LoVo (cell line): ENCODE data around the gene ZNF638.
A peak's percentile ranks its signal among the peaks of the same experiment; 100 is the strongest.

Source experiments
- DNase-seq: peaks from one replicate; pipeline ENCODE4 v3.0.0-alpha.2; 2016; ENCODE audit warnings: low spot score

Gene ZNF638

DNA sequence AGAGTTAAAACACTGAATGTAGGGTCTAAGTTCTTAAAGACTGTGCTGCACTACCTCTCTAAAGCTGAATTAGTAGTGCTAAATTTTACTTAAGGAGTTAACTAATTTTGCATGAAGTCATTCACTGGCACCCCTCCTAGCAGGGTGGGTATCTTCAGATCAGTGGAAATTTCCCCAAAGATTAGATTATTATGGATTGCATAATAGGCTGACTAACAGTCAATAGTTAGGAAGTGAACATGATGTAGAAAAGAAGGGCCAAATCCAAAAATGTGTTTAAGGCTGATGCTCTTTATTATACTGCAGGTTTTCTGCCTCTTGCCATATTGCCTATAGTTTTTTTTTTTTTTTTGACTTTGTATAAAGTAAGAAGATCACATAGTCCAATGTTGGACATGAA lies 5.2 kb downstream of the ZNF638 start:
- DNase-seq: no peak

DNA sequence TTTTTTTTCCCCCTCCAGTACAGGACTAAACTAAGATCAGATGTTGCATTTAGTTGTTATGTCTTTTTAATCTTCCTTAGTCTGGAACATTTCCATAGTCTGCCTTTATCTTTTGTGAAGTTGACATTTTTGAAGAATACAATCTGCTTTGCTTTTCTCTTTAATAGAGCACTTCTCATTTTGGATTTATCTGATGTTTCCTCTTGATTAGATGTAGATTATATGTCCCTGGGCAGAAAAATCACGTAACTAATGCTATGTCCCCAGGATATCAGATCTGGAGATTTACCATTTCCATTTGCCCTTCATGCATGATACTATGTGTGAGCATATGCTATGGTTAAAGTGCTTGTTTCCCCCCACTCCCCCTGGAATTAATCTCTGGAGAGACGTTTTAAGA lies 6.2 kb downstream of the ZNF638 start:
- DNase-seq: no peak

DNA sequence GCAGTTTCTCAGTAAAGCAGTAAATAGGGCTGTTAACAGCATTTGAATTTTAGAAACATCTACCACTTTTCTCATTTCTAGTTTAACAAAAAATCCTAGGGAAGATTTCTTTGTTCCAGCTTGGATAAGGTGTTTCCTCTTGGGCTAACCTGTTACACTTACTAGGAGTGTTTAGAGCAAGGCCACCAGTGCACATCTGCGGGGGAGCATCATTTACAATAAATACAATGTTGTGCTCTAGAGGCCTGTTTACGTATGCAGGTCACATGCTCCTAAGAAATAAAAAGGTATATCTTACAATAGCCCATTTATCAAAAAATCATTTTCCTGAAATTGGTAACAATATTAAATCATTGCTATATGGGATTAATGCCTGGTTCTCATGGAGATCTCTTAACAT lies 8.1 kb downstream of the ZNF638 start:
- no peak for DNase-seq

DNA sequence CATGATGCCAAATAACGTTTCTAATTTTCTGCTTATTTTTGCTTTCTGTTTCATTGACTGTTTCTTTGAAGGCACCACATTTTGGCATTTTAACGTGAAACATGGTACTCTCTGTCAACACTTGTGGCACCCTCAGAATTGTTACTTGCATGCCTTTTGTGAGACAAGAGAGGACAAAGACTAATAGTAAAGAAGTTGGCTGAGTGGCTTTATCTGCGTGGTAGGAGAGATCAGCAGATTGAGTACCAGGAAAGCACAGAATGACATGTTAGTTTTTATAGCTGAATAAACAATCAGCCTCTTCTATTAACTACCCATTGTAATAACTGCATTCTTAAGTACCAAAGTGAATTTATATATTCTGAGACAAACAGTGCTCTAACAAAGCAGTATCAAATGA lies 8.6 kb downstream of the ZNF638 start:
- no peak for DNase-seq

DNA sequence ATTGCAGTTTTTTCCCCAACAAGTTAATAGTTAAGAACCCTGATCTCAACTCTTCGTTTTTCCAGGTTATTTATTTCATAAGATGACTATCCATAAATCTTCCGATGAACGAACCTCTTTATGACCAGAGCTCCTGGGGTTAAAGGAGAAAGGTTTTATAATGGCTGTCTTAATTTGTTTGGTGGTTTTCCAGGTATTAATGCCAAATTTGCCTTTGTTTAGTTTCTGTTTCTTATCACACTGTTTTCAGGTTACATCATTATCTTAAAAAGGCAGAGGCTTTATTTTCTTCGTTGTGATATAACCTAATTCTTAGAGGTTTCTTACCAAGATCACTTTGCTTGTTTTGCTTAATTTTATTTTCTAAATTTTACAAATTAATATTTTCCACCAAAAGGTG lies 10.1 kb downstream of the ZNF638 start:
- DNase-seq: no peak

DNA sequence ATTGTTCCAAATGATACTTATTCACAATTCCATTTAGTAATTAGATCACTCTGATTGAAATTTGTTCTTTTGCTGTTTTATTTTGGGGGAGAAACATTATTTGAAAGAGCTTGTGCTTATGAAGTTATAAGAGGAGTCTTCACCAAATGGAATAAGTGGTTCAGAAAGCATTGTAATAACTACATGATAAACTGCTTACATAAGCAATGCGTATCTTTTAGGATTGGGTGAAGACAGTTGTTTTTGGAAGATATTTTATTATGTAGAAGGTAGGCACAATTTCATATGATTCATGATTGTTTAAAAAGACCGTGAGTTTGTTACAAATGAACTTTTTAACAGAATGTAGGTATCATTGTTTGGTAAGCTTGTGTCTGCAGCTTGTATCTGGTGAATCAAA lies 14.5 kb downstream of the ZNF638 start:
- DNase-seq: no peak

DNA sequence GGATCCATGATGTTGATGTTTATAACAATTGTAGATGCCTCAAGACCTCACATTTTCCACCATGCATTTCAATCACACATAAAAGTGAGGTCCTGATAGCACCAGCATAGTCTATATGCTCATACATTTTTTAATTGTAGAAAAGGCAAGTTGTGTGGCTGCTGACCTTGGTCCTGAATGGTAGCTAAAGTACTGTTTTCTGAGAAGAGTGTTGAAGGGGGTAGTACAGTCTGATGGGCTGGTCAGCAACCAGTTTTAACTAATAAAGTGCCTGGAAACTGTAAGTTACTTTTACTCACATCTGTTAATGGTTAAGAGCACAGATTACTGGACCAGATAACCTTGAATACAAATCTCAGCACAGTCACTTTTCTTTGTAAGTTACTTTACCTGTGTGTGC lies 15.9 kb downstream of the ZNF638 start:
- DNase-seq: no peak

DNA sequence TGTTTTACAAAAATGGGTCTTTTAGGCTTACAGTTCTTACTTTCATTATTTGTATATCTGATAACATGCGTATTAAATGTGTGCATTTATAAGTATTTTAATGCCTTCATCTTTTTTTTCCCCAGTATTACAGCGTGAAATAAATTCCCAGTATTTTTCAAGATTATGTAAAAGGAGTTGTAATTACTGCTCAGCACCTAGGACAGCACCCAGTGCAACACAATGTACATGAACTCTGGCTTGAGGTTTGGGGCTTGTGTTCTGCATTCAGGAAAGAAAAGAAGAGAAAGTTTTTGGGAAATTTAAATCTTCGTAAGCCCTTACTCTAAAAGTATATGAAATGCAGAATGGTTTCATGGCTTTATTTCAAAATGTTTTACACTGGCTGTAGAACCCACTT lies 16.7 kb downstream of the ZNF638 start:
- no peak for DNase-seq

DNA sequence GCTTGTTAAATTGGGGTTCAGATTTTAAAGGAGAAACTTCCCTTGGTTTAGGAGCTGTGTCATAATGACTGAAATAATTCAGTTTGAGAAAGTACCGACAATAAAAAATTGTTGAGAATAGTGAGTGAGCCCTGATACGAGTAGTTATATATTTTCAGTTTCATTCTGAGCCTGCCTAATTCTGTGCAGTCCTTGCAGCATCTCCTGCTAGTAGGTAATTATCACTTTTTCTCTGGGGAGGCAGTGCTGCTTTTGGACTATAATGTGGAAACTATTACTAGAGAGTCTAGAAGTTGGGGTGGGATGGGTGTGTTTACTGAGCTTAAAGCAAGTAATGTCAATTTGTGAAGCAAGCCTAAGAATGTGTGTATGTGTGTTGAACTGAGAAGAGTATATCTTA lies 21.7 kb downstream of the ZNF638 start:
- no peak for DNase-seq

DNA sequence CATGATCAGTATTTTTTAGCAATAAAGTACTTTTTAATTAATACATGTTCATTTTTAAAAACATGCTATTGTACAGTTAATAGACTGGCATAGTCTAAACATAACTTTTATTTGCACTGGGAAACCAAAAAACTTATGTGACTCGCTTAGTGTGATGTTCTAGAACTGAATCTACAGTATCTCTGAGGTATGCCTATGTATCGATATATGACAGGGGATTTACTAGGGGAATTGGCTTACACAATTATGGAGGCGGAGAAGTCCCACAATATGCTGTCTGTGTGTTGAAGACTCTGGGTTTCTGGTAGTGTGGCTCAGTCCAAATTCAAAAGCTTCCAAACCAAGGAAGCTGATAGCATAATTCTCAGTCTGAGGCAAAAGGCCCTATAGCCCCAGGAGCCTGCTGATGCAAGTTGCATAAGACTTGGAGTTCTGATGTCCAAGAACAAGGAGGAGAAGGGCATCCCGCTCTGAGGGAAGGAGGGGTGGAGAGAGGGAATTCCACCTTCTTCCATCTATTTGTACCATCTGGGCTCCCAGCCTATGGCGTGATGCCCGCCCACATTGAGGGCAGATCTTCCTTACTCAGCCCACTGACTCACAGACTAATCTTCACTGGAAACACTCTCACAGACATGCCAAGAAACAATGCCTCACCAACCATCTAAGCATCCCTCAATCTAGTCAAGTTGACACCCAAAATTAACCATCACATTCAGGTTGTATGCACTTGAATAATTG lies 27.5 kb downstream of the ZNF638 start:
- DNase-seq: no peak

DNA sequence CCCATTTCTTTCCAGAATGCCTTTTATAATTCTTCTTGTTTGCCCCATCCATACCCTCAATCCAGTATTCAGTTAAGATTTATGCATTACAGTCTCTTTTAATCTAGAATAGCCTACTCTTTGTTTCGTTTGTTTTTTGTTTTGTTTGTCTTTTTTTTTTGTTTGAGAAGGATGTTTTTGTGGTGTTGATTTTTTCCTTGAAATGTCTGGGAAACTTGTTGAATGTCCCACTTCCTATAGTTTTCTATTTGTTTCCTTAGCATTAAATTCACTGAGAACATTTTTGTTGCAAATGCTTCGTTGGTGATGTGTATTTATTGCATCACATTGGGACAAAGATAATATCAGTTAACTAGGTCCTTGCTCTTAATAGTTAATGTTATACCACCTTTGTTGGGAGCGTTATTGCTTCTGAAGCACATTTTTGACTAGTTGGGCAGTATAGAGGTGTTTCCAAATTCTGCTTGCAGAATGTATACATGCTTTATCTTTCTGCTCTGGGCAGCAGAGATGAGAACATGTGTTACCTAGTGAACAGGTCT lies 28.9 kb downstream of the ZNF638 start:
- DNase-seq: no peak

DNA sequence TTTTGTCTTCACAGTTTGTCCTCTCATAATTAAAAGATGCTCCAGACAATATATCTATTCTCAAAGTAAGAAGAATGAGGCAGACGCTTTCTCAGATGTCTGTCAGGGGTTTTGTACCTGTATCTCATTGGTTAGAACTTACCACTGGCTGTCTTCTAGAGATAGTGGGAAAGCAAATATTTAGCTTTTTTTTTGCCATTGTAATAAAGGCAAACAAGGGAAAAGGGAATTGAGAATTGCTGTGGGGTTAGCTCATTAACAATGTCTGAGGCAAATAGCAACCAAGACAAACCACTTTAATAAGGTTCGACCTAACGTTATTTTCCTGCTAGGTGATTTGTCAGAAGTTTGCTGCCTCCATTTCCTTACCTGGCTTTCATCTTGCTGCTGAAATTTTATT lies 30.0 kb downstream of the ZNF638 start:
- DNase-seq: no peak

DNA sequence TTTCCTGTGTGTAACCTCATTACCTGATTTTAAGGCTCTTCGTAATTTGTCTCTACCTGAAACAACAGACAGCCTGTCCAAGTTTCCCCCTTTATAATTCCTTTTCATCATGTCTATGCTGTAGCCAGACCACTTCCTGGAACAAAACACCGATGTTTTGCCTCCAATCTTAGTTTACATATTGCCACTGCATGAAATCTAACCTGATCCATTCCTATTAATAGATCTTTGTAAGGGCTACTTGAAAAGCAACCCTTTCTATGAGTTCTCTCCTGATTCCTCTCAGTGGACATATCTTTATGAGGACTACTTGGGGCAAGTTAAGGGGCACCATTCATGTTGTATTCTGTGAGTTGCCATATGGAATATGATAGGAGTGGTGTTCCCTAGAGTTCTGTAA lies 30.9 kb downstream of the ZNF638 start:
- no peak for DNase-seq

DNA sequence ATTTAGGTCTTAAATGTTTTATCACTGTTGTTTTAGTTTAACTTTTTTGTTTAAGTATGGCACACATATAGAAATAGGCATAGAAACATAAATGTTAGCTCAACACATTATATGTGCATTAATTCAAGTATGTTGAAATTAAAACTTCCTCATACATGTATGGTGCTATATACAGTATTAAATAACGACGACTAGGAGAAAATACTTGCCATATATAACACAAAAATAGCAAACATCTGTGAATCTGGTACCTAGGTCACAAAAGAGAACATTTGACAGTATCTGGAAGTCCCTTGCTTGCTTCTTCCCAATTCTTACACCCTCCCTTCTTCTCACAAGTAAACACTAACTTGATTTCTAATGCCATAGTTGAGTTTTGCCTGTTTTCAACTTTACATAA lies 38.4 kb downstream of the ZNF638 start:
- DNase-seq: no peak

DNA sequence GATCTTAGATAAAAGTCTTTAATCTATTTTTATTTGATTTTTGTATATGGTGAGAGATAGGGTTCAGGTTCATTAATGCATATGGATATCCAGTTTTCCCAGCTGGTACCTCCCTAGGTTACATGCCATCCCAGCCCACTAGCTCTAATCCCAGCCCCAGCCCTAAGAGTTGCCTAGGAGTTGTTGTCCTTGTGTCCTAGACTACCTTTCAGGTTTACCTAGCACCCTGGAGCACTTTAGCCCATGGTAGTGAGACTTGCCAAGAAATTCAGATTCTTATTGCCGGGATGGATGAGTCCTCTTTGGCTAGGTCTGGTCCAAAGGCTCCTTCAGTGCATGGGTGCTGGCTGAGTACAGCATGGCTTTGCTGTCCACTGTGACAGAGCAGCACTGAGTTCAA lies 40.5 kb downstream of the ZNF638 start:
- no peak for DNase-seq

DNA sequence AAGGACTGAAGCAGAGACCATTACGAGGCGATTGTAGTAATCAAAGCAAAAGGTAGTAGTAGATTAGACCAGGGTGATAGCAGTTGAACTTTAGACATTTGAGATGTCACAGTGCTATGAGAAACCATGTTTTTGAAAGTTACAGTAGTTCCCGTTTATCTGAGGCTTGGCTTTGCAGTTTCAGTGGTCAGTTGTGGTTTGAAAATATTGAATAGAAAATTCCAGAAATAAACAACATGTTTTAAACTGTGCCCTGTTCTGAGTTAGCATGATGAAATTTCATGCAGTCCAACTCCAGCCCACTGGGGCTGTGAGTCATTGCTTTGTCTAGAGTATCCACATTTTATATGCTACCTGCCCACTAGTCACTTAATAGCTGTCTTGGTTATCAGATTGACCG lies 47.5 kb downstream of the ZNF638 start:
- peak; percentile 29 for DNase-seq

DNA sequence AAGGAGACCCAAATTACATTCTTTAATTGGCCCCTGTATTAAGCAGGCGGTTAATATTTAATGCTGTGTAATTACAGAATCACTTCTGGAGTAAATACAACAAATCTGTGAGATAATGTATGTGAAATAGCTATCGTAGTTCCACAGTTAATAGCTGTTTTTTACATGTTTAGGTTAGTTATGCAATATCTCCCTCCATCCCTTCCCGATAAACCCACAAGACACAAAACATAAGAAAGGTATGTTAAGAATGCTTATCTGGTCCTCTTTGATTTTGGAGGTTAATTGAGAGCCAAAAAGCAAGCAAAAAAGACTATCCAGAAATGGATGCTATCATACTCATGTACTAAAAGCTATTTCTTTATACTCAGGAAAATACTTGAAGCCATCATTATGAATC lies 49.1 kb downstream of the ZNF638 start:
- DNase-seq: no peak

DNA sequence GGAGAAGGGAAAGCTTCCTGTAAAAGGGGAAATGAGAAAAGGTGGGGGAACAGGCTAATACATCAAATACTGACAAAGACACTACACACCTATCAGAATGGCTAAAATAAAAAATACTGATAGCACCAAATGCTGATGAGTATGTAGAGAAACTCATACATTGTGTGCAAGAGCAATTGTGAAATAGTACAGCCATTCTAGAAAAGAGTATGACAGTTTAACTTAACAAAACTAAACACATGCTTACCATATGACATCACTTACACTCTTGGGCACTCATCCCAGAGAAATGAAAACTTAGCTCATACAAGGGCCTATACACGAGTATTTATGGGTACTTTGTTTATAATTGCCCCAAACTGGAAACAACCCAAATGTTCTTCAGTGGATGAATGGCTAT lies 53.4 kb downstream of the ZNF638 start:
- DNase-seq: no peak

DNA sequence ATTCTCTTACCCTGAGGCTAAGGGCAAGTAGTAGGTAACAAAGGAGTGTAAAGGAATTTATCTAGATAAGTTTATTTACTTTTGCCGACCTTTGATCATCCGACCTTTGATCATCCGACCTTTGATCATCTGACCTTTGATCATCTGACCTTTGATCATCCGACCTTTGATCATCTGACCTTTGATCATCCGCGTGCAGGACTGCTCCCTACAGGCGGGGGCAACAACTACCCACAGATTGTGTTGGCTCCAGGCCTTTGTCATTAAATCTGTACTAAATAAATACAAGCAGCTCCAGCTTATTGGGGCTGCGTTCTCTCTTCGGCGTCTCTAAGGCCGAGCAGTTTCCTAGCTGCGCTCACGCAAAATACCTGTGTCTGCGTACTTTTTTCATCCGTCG lies 56.6 kb downstream of the ZNF638 start:
- DNase-seq: no peak

DNA sequence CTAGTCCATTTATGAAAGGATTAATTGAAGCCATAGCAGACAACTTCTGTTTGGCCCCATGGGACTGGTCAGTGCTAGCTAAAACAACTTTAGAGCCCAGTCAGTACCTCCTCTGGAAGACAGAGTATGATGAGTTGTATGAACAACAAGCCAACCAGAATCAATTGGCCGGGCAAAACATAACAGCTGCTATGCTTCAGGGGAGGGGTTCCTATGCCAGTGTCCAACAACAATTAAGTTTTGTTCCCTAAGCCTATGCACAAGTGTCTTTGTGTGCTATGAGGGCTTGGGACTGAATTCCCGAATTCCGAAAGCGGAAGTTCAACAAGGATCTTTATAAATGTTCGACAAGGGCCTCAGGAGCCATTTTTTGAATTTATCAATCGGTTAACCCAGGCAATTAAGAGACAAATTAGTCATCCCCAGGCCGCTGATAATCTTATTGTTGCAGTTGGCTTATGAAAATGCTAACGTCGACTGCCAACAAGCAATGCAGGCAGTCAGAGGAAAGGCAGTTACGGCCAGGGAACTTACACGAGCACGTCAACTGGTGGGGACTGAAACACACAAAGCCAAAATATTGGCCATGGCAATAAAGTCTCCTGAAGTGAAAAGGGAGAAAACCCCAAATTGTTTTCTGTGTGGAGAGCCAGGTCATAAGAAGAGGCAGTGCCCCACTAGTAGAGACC lies 57.9 kb downstream of the ZNF638 start:
- DNase-seq: no peak

DNA sequence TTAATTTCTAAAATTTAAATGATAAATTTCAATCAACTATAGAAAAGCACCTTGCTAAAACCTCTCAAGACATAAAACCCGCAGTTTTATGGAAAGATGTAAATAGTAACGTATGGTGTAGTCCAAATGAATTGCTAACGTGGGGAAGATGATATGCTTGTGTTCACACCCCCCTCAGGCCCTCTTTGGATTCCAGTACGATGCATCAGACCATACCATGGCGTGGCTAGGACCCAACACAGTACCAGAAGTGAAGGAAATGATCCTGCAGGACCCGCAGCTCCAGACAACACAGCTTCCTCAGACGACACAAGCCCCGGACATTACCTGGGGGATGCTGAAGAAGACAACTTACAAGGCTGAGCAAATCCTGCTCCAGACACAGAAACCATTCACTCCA lies 61.6 kb downstream of the ZNF638 start:
- DNase-seq: no peak

DNA sequence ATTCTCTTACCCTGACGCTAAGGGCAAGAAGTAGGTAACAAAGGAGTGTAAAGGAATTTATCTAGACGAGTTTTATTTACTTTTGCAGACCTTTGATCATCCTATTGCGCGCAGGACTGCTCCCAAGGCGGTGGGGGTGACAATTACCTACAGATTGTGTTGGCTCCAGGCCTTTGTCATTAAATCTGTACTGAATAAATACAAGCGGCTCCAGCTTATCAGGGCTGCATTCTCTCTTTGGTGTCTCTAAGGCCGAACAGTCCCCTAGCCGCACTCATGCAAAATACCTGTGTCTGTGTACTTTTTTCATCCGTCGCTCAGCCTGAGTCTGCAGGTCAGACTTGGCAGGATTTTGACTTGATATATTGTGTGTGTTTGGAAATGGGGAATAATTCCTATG lies 63.9 kb downstream of the ZNF638 start:
- DNase-seq: no peak

DNA sequence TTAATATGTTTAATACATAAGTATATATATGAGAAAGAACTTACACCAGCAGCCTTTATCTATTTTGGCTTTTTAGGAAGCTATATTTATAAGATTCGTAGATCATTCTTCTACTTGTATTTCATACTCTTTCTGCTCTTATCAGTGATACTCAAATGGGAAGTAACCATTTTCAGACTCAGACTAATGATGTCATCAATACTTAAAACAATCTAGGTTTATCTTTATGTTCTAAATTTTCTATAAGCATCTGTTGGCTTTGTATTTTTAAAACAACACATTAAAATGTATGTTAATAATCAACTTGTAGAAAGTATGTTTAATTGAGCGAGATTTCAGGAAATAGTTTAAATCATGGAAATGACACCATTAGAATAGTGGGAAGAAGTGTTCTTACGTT lies 70.8 kb downstream of the ZNF638 start:
- DNase-seq: no peak

DNA sequence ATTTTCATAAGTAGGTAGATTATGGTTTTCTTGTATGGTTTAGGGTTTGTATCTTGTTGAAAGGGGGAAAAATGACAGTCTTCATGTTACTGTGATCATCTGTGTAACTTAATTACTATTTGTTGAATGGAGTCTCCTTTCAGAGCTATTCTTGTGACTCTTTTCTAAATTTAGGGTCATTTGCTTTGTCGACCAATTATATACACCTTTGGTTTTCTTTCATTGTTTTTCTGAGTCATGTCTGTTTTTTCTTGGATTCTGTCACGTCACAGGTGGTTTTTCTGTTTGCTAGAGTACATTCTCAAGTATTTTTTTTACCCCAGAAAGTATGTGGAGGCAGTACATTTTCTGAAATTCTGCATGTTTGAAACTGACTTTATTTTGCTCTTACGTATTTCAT lies 78.0 kb downstream of the ZNF638 start:
- no peak for DNase-seq
